H1 (cell line): Measurements from ENCODE around the gene EDN1. TPM values are rescaled to one million over a fixed set of nuclear protein-coding genes. Genes with fewer than 3 reads are reported as not detected.

Source experiments
- EGR1 ChIP-seq: IDR thresholded peaks from 2 replicates; pipeline ENCODE4 v1.6.1; 2011; ENCODE audit warnings: low read depth, low read length, borderline replicate concordance
- GTF2F1 ChIP-seq: IDR thresholded peaks from 2 replicates; pipeline ENCODE4 v1.6.1; 2012; ENCODE audit warnings: low read depth, low read length, improper control_type of control experiment, borderline replicate concordance
- JUN ChIP-seq: IDR thresholded peaks from 2 replicates; pipeline ENCODE4 v1.6.1; 2011; ENCODE audit warnings: low read depth, mild to moderate bottlenecking, improper control_type of control experiment, low read length
- polyA plus RNA-seq, 7 experiments: library from polyadenylated mRNA; depleted of rRNA in 3 of 7; stranded (reverse) in 5 of 7; unstranded in 2 of 7; fragments of >200 nt in 5 of 7; fragments of 200-250 nt in 2 of 7; gene quantifications; 1 replicate in 5 of 7; 2 replicates in 1 of 7; 4 replicates in 1 of 7; pipeline versions ENCODE4 v1.2.1 to v1.2.3, GENCODE V29; 2011 to 2013; ENCODE audit warnings: missing spikeins in 2 of 7, mixed read lengths in 2 of 7
- total RNA-seq: library from RNA; stranded (reverse); fragmentation: NEBNext Ultra II Directional; extraction: Animal tissue kit (Norgen Biotek cat#: 25700); gene quantifications from 2 replicates; pipeline ENCODE4 v1.2.1, GENCODE V29; 2021

EDN1 gene
- total and polyA plus RNA-seq, 2 of the 8 experiments (the other 6 are each of a cell fraction or from before 2014, with no cell fraction given), result 0.23 to 1.1 TPM

DNA sequence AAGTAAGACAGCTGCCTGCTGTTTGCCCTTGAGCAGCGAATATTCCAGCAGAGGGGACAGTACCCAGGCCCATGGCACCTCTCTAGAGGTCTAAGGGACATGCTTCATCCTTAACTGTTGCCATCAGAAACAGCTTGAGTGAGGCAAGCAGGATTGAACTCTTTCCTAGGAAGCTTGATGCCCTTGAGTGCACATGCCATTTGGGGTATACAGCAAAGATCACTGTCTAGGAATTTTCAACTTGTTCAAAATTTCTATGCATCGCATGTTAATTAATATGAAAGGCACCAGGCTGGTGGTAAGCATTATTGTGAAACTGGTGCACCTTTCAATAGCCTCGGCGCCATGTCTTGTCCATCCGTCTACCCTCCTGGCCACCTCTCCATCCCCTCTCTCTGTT lies 54.1 kb downstream of the EDN1 start (continued):
- no peak for TF ChIP-seq EGR1
- TF ChIP-seq JUN, result no peak
- no peak for TF ChIP-seq GTF2F1
